HCT116 (cell line): ENCODE results near the gene BSN. TPM values are rescaled to one million over a fixed set of nuclear protein-coding genes. Genes with fewer than 3 reads are reported as not detected.

Experiments
- ATAC-seq: fragments of 200-7000 bp; cut with Tn5 transposase; 2 replicates; pipeline ENCODE4 v1.9.1; 2020; ENCODE audit warnings: mild to moderate bottlenecking, moderate library complexity
- BruUV-seq: library from RNA; stranded (reverse); fragments of 400-500 nt; replicated peaks from 2 replicates; lab custom pipeline; 2021; lab: Mats Ljungman, UMichigan
- CTCF ChIA-PET: fragments of 300-600 bp; sonication (Branson Sonifier 250); formaldehyde crosslinking; loops from one replicate; lab custom pipeline; 2021; ENCODE audit warnings: antibody characterized with exemption; lab: Charles Lee
- POLR2A ChIA-PET: fragments of 300-600, 350-600 bp; sonication (Branson Sonifier 250); formaldehyde crosslinking; loops from one replicate; lab custom pipeline; 2021; ENCODE audit warnings: antibody characterized with exemption; lab: Charles Lee
- RAD21 ChIA-PET, 2 experiments: fragments of 300-600 bp; sonication (Branson Sonifier 250); formaldehyde crosslinking; loops; one replicate each; lab custom pipeline; 2023; ENCODE audit warnings: low total read pairs in 2 of 2; ENCODE audit not compliant: uncharacterized antibody in 2 of 2, unreplicated experiment in 2 of 2, low non-redundant PET in 1 of 2; lab: Charles Lee
- DNase-seq: peaks from one replicate; pipeline ENCODE4 v3.0.0-alpha.2; 2010; ENCODE audit warnings: low read depth, low spot score
- H2AFZ ChIP-seq: fragments of 200-600 bp; shearing (Covaris generic), sonication (generic); 2 replicates; pipeline ENCODE4 v1.6.1; 2017; ENCODE audit warnings: low read depth, mixed run types, mixed read lengths, antibody characterized with exemption, low read length; ENCODE audit not compliant: poor library complexity, severe bottlenecking
- H3K27ac ChIP-seq: 2 replicates; pipeline ENCODE4 v1.5.1; 2012; ENCODE audit warnings: low read depth, low read length
- H3K27me3 ChIP-seq: fragments of 200-600 bp; sonication (generic); 2 replicates; pipeline ENCODE4 v1.6.1; 2016; ENCODE audit warnings: mixed run types, low read length, mixed read lengths; ENCODE audit not compliant: insufficient read depth
- H3K36me3 ChIP-seq, 2 experiments: fragments of 200-500 bp in 1 of 2; fragments of 200-600 bp in 1 of 2; sonication (Bioruptor generic) in 1 of 2; sonication (generic) in 1 of 2; 2 replicates each; pipeline versions ENCODE4 v1.5.1 to v1.6.1; 2014 to 2016; ENCODE audit warnings: low read length in 2 of 2, inconsistent platforms in 1 of 2, mixed read lengths in 1 of 2, mixed run types in 1 of 2; ENCODE audit not compliant: insufficient read depth in 2 of 2, control insufficient read depth in 1 of 2
- H3K4me1 ChIP-seq, 2 experiments: fragments of 200-600 bp in 1 of 2; sonication (generic) in 1 of 2; 2 replicates each; pipeline versions ENCODE4 v1.5.1 to v1.6.1; 2012 to 2017; ENCODE audit warnings: low read length in 2 of 2, inconsistent platforms in 1 of 2, mild to moderate bottlenecking in 1 of 2, mixed read lengths in 1 of 2, mixed run types in 1 of 2, moderate library complexity in 1 of 2; ENCODE audit not compliant: insufficient read depth in 2 of 2, control insufficient read depth in 1 of 2
- H3K4me2 ChIP-seq: fragments of 200-600 bp; sonication (generic); 2 replicates; pipeline ENCODE4 v1.6.1; 2017; ENCODE audit warnings: mixed run types, low read length, mixed read lengths
- H3K4me3 ChIP-seq, 2 experiments: fragments of 200-600 bp in 1 of 2; sonication (generic) in 1 of 2; replicated peaks in 1 of 2; 2 replicates each; pipeline ENCODE4 v1.5.1; 2011 to 2016; ENCODE audit warnings: low read length in 2 of 2, control low read depth in 1 of 2, low read depth in 1 of 2, mild to moderate bottlenecking in 1 of 2, mixed read lengths in 1 of 2, mixed run types in 1 of 2
- H3K79me2 ChIP-seq: fragments of 200-600 bp; sonication (generic); 2 replicates; pipeline ENCODE4 v1.6.1; 2017; ENCODE audit warnings: mild to moderate bottlenecking, mixed run types, low read length, moderate library complexity, mixed read lengths; ENCODE audit not compliant: insufficient read depth
- H3K9ac ChIP-seq: fragments of 200-600 bp; sonication (generic); 2 replicates; pipeline ENCODE4 v1.6.1; 2016; ENCODE audit warnings: low read length, mixed read lengths
- H3K9me2 ChIP-seq: fragments of 200-600 bp; sonication (generic), shearing (Covaris generic); 2 replicates; pipeline ENCODE4 v1.6.1; 2017; ENCODE audit warnings: mixed run types, mild to moderate bottlenecking, moderate library complexity; ENCODE audit not compliant: insufficient read depth
- H3K9me3 ChIP-seq, 2 experiments: fragments of 200-500 bp in 1 of 2; fragments of 200-600 bp in 1 of 2; sonication (Bioruptor generic) in 1 of 2; sonication (generic) in 1 of 2; 2 replicates each; pipeline ENCODE4 v1.6.1; 2014 to 2017; ENCODE audit warnings: low read length in 2 of 2, mixed read lengths in 2 of 2, inconsistent platforms in 1 of 2, low read depth in 1 of 2, mild to moderate bottlenecking in 1 of 2, mixed run types in 1 of 2, moderate library complexity in 1 of 2; ENCODE audit not compliant: control insufficient read depth in 1 of 2, insufficient read depth in 1 of 2
- H4K20me1 ChIP-seq: fragments of 200-600 bp; sonication (generic), shearing (Covaris generic); 2 replicates; pipeline ENCODE4 v1.6.1; 2017; ENCODE audit warnings: mixed run types, mild to moderate bottlenecking, moderate library complexity; ENCODE audit not compliant: insufficient read depth
- CBX3 ChIP-seq: IDR thresholded peaks from 2 replicates; pipeline ENCODE4 v1.6.1; 2012; ENCODE audit warnings: low read depth
- ELF1 ChIP-seq: IDR thresholded peaks from 2 replicates; pipeline ENCODE4 v1.6.1; 2012; ENCODE audit warnings: low read depth, borderline replicate concordance
- EZH2 ChIP-seq: fragments of 200-600 bp; sonication (generic); IDR thresholded peaks from 2 replicates; pipeline ENCODE4 v1.6.1; 2017; ENCODE audit warnings: antibody characterized with exemption, mixed run types
- REST ChIP-seq: IDR thresholded peaks from 2 replicates; pipeline ENCODE4 v1.6.1; 2012; ENCODE audit warnings: low read depth
- SIN3A ChIP-seq: IDR thresholded peaks from 2 replicates; pipeline ENCODE4 v1.6.1; 2012; ENCODE audit warnings: low read depth
- SP1 ChIP-seq: IDR thresholded peaks from 2 replicates; pipeline ENCODE4 v1.6.1; 2012; ENCODE audit warnings: low read depth
- SRF ChIP-seq: IDR thresholded peaks from 2 replicates; pipeline ENCODE4 v1.6.1; 2012; ENCODE audit warnings: low read depth
- YY1 ChIP-seq: IDR thresholded peaks from 2 replicates; pipeline ENCODE4 v1.6.1; 2011; ENCODE audit warnings: low read length, low read depth, moderate library complexity, mild to moderate bottlenecking; ENCODE audit not compliant: insufficient replicate concordance; ENCODE audit errors: extremely low read depth
- ZFX ChIP-seq: fragments of 450-650 bp; IDR thresholded peaks from 2 replicates; pipeline ENCODE4 v1.6.1; 2017
- intact Hi-C: fragments of 100-400 bp; cut with micrococcal nuclease; formaldehyde crosslinking; loops from 2 replicates; pipeline ENCODE4 v1.10.0; 2022
- total RNA-seq: library from RNA; stranded (reverse); gene quantifications from one replicate; pipeline ENCODE4 v1.2.1, GENCODE V29; 2021; ENCODE audit not compliant: unreplicated experiment
- TF ChIP-seq, protein P1 (sequence below): IDR thresholded peaks from 2 replicates; pipeline ENCODE4 v1.6.1; 2011; ENCODE audit warnings: mild to moderate bottlenecking, low read length, moderate library complexity; ENCODE audit not compliant: insufficient replicate concordance; ENCODE audit errors: extremely low read depth
- TF ChIP-seq, protein P2 (sequence below), 3 experiments: fragments of 200-600 bp in 1 of 3; sonication (generic) in 1 of 3; IDR thresholded peaks in 2 of 3; conservative IDR thresholded peaks in 1 of 3; 2 replicates each; pipeline ENCODE4 v1.5.1; 2012 to 2017; ENCODE audit warnings: low read depth in 2 of 3, low read length in 2 of 3, antibody characterized with exemption in 1 of 3, borderline replicate concordance in 1 of 3, control low read depth in 1 of 3, mild to moderate bottlenecking in 1 of 3, mixed read lengths in 1 of 3, mixed run types in 1 of 3, moderate library complexity in 1 of 3; ENCODE audit not compliant: insufficient read depth in 1 of 3

BSN gene
- total RNA-seq, 1 experiment from 2014 or later, result 1.5 TPM

- no peak for TF ChIP-seq REST
- no peak for TF ChIP-seq SIN3A
- no peak for TF ChIP-seq YY1
- TF ChIP-seq ZFX, result no peak
- no peak for TF ChIP-seq ELF1
- TF ChIP-seq, protein P1, sequence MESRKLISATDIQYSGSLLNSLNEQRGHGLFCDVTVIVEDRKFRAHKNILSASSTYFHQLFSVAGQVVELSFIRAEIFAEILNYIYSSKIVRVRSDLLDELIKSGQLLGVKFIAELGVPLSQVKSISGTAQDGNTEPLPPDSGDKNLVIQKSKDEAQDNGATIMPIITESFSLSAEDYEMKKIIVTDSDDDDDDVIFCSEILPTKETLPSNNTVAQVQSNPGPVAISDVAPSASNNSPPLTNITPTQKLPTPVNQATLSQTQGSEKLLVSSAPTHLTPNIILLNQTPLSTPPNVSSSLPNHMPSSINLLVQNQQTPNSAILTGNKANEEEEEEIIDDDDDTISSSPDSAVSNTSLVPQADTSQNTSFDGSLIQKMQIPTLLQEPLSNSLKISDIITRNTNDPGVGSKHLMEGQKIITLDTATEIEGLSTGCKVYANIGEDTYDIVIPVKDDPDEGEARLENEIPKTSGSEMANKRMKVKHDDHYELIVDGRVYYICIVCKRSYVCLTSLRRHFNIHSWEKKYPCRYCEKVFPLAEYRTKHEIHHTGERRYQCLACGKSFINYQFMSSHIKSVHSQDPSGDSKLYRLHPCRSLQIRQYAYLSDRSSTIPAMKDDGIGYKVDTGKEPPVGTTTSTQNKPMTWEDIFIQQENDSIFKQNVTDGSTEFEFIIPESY, result no peak
- TF ChIP-seq SRF, result no peak
- no peak for TF ChIP-seq EZH2
Observed at GRCh38 chr3:49519296-49519695, 35.0 kb upstream of the BSN start (continued).

- RAD21 ChIA-PET, result no interaction called here
- Histone ChIP-seq H3K79me2 (peaks cover 23% of the 10 kb centered on the region), H3K4me1 (peaks cover 3 to 8% of the 10 kb centered on the region in 2 experiments; a peak in 2 of 4 replicates), H2AFZ (no peak overlapping the region), H3K9ac (no peak overlapping the region), H3K9me2 (no peaks in the 10 kb centered on the region), H3K27me3 (no peaks in the 10 kb centered on the region), H3K27ac (no peak overlapping the region), H3K4me3 (no peak overlapping the region), H3K4me2 (no peak overlapping the region), H3K9me3 (no peaks in the 10 kb centered on the region), H3K36me3 (peaks cover 6 to 12% of the 10 kb centered on the region in 2 experiments; a peak in 2 of 4 replicates), H4K20me1 (no peaks in the 10 kb centered on the region)
- DNase-seq (no peak), ATAC-seq (peak; percentile 27; the same call in 1 of the 2 replicates)
- POLR2A ChIA-PET, result no interaction called here
- intact Hi-C loops, result no loop called here
- CTCF ChIA-PET, result no interaction called here
- TF ChIP-seq, protein P2, sequence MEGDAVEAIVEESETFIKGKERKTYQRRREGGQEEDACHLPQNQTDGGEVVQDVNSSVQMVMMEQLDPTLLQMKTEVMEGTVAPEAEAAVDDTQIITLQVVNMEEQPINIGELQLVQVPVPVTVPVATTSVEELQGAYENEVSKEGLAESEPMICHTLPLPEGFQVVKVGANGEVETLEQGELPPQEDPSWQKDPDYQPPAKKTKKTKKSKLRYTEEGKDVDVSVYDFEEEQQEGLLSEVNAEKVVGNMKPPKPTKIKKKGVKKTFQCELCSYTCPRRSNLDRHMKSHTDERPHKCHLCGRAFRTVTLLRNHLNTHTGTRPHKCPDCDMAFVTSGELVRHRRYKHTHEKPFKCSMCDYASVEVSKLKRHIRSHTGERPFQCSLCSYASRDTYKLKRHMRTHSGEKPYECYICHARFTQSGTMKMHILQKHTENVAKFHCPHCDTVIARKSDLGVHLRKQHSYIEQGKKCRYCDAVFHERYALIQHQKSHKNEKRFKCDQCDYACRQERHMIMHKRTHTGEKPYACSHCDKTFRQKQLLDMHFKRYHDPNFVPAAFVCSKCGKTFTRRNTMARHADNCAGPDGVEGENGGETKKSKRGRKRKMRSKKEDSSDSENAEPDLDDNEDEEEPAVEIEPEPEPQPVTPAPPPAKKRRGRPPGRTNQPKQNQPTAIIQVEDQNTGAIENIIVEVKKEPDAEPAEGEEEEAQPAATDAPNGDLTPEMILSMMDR (IDR thresholded peaks at IDR 0.05 in 2 of 3, conservative IDR thresholded peaks at IDR 0.05 in 1 of 3; ENCODE audit: borderline replicate concordance in 1 of 3, insufficient read depth in 1 of 3, low read depth in 2 of 3, low read length in 2 of 3), result no peak
- TF ChIP-seq SP1, result no peak
- TF ChIP-seq CBX3, result no peak
- no TSS peak for BruUV-seq
Observed at GRCh38 chr3:49519916-49520385, 34.3 kb upstream of the BSN start.
